ENCODE results near the gene CKB.

CKB gene

DNA sequence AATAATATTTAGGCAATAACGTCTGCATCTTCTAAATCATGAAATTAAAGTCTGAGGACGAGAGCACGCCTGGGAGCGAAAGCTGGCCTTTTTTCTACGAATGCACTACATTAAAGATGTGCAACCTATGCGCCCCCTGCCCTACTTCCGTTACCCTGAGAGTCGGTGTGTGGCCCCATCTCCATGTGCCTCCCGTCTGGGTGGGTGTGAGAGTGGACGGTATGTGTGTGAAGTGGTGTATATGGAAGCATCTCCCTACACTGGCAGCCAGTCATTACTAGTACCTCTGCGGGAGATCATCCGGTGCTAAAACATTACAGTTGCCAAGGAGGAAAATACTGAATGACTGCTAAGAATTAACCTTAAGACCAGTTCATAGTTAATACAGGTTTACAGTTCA, 19.3 kb downstream of the CKB start:
- no peaks in the 10 kb centered on the region for H3K27me3 ChIP-seq (replicated peaks)
- TF ChIP-seq, protein P1, sequence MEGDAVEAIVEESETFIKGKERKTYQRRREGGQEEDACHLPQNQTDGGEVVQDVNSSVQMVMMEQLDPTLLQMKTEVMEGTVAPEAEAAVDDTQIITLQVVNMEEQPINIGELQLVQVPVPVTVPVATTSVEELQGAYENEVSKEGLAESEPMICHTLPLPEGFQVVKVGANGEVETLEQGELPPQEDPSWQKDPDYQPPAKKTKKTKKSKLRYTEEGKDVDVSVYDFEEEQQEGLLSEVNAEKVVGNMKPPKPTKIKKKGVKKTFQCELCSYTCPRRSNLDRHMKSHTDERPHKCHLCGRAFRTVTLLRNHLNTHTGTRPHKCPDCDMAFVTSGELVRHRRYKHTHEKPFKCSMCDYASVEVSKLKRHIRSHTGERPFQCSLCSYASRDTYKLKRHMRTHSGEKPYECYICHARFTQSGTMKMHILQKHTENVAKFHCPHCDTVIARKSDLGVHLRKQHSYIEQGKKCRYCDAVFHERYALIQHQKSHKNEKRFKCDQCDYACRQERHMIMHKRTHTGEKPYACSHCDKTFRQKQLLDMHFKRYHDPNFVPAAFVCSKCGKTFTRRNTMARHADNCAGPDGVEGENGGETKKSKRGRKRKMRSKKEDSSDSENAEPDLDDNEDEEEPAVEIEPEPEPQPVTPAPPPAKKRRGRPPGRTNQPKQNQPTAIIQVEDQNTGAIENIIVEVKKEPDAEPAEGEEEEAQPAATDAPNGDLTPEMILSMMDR (IDR thresholded peaks at IDR 0.05; ENCODE audit: low read depth, low read length, missing control alignments) = no peak
- no peak overlapping the region for H3K4me3 ChIP-seq (ENCODE audit: low read depth, low read length)
- in situ Hi-C loops (cut with HindIII; ENCODE audit: low pct_ligation_motif_present, low sequenced_read_pairs) = no loop called here
- DNase-seq = no peak
- no peak overlapping the region for H3K27ac ChIP-seq
- peaks cover 56% of the 10 kb centered on the region for H3K36me3 ChIP-seq (replicated peaks)

DNA sequence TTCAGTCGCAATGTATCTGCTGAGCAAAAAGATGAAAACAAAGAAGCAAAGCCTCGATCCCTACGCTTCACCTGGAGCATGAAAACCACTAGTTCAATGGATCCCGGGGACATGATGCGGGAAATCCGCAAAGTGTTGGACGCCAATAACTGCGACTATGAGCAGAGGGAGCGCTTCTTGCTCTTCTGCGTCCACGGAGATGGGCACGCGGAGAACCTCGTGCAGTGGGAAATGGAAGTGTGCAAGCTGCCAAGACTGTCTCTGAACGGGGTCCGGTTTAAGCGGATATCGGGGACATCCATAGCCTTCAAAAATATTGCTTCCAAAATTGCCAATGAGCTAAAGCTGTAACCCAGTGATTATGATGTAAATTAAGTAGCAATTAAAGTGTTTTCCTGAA, 19.8 kb downstream of the CKB start:
- in situ Hi-C loops (cut with HindIII; ENCODE audit: low pct_ligation_motif_present, low sequenced_read_pairs) = no loop called here
- Histone ChIP-seq H3K4me3 (ENCODE audit: low read depth, low read length) (no peak overlapping the region), H3K27me3 (replicated peaks) (no peaks in the 10 kb centered on the region), H3K27ac (no peak overlapping the region), H3K36me3 (replicated peaks) (peaks cover 55% of the 10 kb centered on the region)
- no peak for DNase-seq
- TF ChIP-seq, protein P1 (IDR thresholded peaks at IDR 0.05; ENCODE audit: low read depth, low read length, missing control alignments) = no peak

DNA sequence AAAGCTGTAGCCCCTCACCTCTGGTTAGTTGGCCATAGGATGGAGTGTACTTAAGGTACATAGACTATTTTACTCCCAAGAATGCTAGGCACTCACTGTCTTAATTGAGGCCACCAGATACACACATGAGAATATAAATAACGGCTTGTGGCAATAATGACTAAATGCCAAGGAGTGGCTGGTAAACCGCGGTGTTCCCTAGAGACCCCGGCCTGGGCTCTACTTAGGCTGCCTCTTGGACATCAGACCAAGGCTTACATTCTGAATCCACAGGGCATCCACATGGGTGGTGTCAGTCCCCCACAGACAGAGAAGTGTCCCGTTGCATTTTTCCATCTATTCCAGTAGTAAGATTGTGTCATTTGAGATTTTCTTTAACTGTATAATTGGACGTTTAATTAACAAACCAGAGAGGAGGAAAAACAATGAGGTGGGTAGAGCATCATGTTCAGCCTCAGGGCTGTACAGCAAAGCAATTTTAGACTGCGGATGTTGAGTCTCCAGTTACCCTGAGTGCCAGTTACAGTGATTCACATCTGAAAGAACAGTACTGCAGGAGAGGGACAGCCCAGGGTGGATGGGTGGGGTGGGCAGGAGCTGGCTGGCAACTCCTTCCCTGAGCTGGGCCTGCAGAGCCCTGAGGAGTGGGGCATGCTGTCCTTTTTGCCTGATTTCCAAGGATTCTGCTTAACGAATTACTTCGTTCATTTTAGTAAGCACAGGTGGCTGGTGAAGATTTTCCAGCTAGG, 20.5 kb downstream of the CKB start:
- Histone ChIP-seq H3K27ac (no peak overlapping the region), H3K36me3 (replicated peaks) (peaks cover 49% of the 10 kb centered on the region), H3K27me3 (replicated peaks) (no peaks in the 10 kb centered on the region), H3K4me3 (ENCODE audit: low read depth, low read length) (no peak overlapping the region)
- no peak for DNase-seq
- TF ChIP-seq, protein P1 (IDR thresholded peaks at IDR 0.05; ENCODE audit: low read depth, low read length, missing control alignments) = no peak
- in situ Hi-C loops (cut with HindIII; ENCODE audit: low pct_ligation_motif_present, low sequenced_read_pairs) = no loop called here

DNA sequence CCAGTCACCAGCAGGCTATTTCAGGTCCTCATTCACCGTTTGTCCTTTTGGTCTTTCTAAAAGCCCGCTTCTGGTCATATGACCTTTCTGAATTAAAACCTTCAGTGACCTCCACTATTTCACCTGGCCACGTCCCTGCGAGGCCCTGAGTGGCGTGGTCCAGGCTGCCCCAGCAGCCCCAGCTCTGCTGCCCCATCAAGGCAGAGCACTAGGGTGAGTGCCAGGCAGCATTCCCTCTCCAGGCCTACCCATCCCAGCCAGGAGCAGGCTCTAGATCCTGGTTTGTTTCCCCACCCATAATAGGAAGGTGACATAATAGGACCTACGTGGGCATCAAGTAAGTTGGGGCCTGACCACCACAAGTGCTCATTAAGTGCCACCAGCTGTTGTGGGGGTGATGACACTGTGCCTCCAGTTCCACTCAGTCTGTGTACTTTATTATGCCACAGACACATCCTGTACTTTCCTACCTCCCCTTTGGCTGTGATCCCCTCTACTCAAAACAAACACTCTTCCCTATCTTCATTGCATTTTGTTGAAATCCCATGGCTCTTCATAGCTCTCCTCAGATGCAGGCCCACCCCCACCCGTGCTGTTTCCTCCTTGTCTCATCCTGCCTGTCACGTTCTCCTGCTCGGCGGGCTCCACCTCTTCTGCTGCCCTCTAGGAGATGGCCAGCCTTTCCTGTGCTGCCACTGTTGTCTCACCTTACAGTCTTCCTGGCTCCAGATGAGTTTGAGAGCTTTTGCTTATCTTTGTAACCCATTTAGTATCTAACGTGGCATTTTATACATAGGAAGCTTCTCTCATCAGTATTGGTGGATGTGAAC, 21.4 kb downstream of the CKB start:
- H3K4me3 ChIP-seq (ENCODE audit: low read depth, low read length) = no peak overlapping the region
- TF ChIP-seq, protein P1 (IDR thresholded peaks at IDR 0.05; ENCODE audit: low read depth, low read length, missing control alignments) = no peak
- H3K36me3 ChIP-seq (replicated peaks) = peaks cover 51% of the 10 kb centered on the region
- no peak overlapping the region for H3K27ac ChIP-seq
- no peaks in the 10 kb centered on the region for H3K27me3 ChIP-seq (replicated peaks)
- in situ Hi-C loops (cut with HindIII; ENCODE audit: low pct_ligation_motif_present, low sequenced_read_pairs) = no loop called here
- DNase-seq = no peak

DNA sequence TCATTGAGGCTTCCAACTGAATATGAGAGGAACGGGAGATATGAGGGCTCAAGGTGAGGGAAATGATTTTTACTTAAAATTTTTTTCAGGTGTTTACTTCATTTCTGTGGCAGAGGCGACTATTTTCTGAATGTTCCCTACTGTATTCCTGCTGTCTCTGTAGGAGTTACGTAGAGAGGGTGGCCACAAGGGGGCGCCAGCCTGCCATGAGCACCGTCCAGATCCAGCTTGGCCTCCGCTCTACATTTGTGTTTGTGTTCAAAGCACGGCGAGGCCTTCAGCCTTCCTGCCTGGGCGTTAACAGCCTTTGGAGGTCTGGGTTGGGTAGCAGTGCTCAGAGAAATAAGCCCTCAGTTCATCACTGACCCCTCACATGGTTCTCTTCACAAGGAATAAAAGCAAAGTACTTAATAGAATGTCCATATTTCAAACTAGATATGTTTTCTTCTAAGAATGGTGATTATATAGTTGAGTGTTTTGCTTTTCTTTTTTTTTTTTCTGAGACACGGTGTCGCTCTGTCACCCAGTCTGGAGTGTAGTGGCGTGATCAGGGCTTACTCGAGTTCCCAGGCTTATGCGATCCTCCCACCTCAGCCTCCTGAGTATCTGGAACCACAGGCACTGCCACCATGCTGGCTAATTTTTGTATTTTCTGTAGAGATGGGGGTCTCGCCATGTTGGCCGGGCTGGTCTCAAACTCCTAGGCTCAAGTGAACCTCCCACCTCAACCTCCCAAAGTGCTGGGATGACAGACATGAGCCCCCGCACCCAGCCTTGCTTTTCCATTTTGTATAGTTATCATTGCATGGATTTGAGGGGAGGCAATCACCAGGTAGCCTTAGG, 22.3 kb downstream of the CKB start:
- TF ChIP-seq, protein P1 (IDR thresholded peaks at IDR 0.05; ENCODE audit: low read depth, low read length, missing control alignments) = peak; percentile 98
- H3K4me3 ChIP-seq (ENCODE audit: low read depth, low read length) = no peak overlapping the region
- no peaks in the 10 kb centered on the region for H3K27me3 ChIP-seq (replicated peaks)
- in situ Hi-C loops (cut with HindIII; ENCODE audit: low pct_ligation_motif_present, low sequenced_read_pairs) = no loop called here
- no peak overlapping the region for H3K27ac ChIP-seq
- peaks cover 50% of the 10 kb centered on the region for H3K36me3 ChIP-seq (replicated peaks)
- DNase-seq = peak; percentile 82
